SK-N-SH (cell line): ENCODE measurements around the gene MBOAT2. TPM values are rescaled to one million over a fixed set of nuclear protein-coding genes. Genes with fewer than 3 reads are reported as not detected.

ENCODE experiments used
- CTCF ChIA-PET: fragments of 300-600, 350-600 bp; formaldehyde crosslinking; extraction: SDS; loops from one replicate; lab custom pipeline; 2021; lab: Yijun Ruan, JAX
- POLR2A ChIA-PET: fragments of 350-600 bp; sonication (Branson Sonifier 250); formaldehyde crosslinking; extraction: SDS; loops from one replicate; lab custom pipeline; 2020; ENCODE audit warnings: antibody characterized with exemption, inconsistent platforms; lab: Yijun Ruan, JAX
- DNase-seq: peaks from one replicate; pipeline ENCODE4 v3.0.0; 2012
- H2AFZ ChIP-seq: fragments of 200-600 bp; sonication (generic); 2 replicates; pipeline ENCODE4 v1.8.1; 2016; ENCODE audit warnings: antibody characterized with exemption, mild to moderate bottlenecking, low read depth
- H3F3A ChIP-seq: fragments of 200-600 bp; sonication (generic); replicated peaks from 2 replicates; pipeline ENCODE3; 2016; ENCODE audit warnings: antibody characterized with exemption, mild to moderate bottlenecking; ENCODE audit not compliant: insufficient read depth
- H3K27ac ChIP-seq, 2 experiments: fragments of 200-500 bp in 1 of 2; fragments of 200-600 bp in 1 of 2; sonication (Bioruptor generic) in 1 of 2; sonication (generic), shearing (Covaris generic) in 1 of 2; 2 replicates each; pipeline versions ENCODE4 v1.5.1 to v1.6.1; 2014 to 2016; ENCODE audit warnings: low read depth in 2 of 2, inconsistent platforms in 1 of 2, low read length in 1 of 2, mild to moderate bottlenecking in 1 of 2, mixed read lengths in 1 of 2
- H3K27me3 ChIP-seq: fragments of 200-600 bp; sonication (generic), shearing (Covaris generic); 2 replicates; pipeline ENCODE4 v1.6.1; 2016; ENCODE audit warnings: mixed run types; ENCODE audit not compliant: insufficient read depth
- H3K36me3 ChIP-seq, 2 experiments: fragments of 200-500 bp in 1 of 2; fragments of 200-600 bp in 1 of 2; sonication (Bioruptor generic) in 1 of 2; sonication (generic) in 1 of 2; replicated peaks in 1 of 2; 2 replicates each; pipeline versions ENCODE3 to v1.5.1; 2014 to 2016; ENCODE audit warnings: low read length in 1 of 2, mild to moderate bottlenecking in 1 of 2; ENCODE audit not compliant: insufficient read depth in 2 of 2, control insufficient read depth in 1 of 2
- H3K4me1 ChIP-seq, 2 experiments: fragments of 200-500 bp in 1 of 2; fragments of 200-600 bp in 1 of 2; sonication (Bioruptor generic) in 1 of 2; sonication (generic), shearing (Covaris generic) in 1 of 2; 2 replicates each; pipeline versions ENCODE4 v1.5.1 to v1.6.1; 2014 to 2016; ENCODE audit warnings: low read depth in 1 of 2, low read length in 1 of 2, mixed run types in 1 of 2; ENCODE audit not compliant: insufficient read depth in 2 of 2, control insufficient read depth in 1 of 2
- H3K4me2 ChIP-seq: fragments of 200-600 bp; sonication (generic), shearing (Covaris generic); 2 replicates; pipeline ENCODE4 v1.6.1; 2017; ENCODE audit warnings: mixed run types
- H3K4me3 ChIP-seq, 2 experiments: fragments of 200-500 bp in 1 of 2; fragments of 200-600 bp in 1 of 2; sonication (Bioruptor generic) in 1 of 2; sonication (generic), shearing (Covaris generic) in 1 of 2; 2 replicates each; pipeline versions ENCODE4 v1.5.1 to v1.8.1; 2014 to 2016; ENCODE audit warnings: low read depth in 2 of 2, inconsistent platforms in 1 of 2, low read length in 1 of 2, mild to moderate bottlenecking in 1 of 2, mixed read lengths in 1 of 2, moderate library complexity in 1 of 2
- H3K79me2 ChIP-seq: fragments of 200-600 bp; sonication (generic); 2 replicates; pipeline ENCODE4 v1.8.1; 2017; ENCODE audit warnings: mild to moderate bottlenecking; ENCODE audit not compliant: insufficient read depth
- H3K9ac ChIP-seq: fragments of 200-600 bp; sonication (generic); 2 replicates; pipeline ENCODE4 v1.6.1; 2017; ENCODE audit warnings: mixed run types
- H3K9me2 ChIP-seq: fragments of 200-600 bp; sonication (generic); 2 replicates; pipeline ENCODE4 v1.6.1; 2017; ENCODE audit warnings: mixed run types
- H3K9me3 ChIP-seq: fragments of 200-600 bp; sonication (generic); 2 replicates; pipeline ENCODE4 v1.6.1; 2017; ENCODE audit warnings: mixed run types, mild to moderate bottlenecking, moderate library complexity
- H4K20me1 ChIP-seq: fragments of 200-600 bp; sonication (generic); 2 replicates; pipeline ENCODE4 v1.6.1; 2017; ENCODE audit warnings: mild to moderate bottlenecking, mixed run types; ENCODE audit not compliant: insufficient read depth
- ELF1 ChIP-seq: IDR thresholded peaks from 2 replicates; pipeline ENCODE4 v1.4.0; 2012
- EZH2phosphoT487 ChIP-seq: fragments of 200-600 bp; sonication (generic); IDR thresholded peaks from 2 replicates; pipeline ENCODE4 v1.6.1; 2017; ENCODE audit warnings: low read depth, mixed run types, mild to moderate bottlenecking, antibody characterized with exemption, moderate library complexity, borderline replicate concordance
- FOXJ3 ChIP-seq: sonication (generic); formaldehyde crosslinking; IDR thresholded peaks from 2 replicates; pipeline ENCODE4 v1.5.1; 2020; ENCODE audit warnings: mild to moderate bottlenecking, missing genetic modification reagents
- FOXM1 ChIP-seq: IDR thresholded peaks from 2 replicates; pipeline ENCODE4 v1.4.0; 2012; ENCODE audit warnings: low read depth, mild to moderate bottlenecking
- JUND ChIP-seq: IDR thresholded peaks from 2 replicates; pipeline ENCODE4 v1.4.0; 2012
- NFIC ChIP-seq: IDR thresholded peaks from 2 replicates; pipeline ENCODE4 v1.4.0; 2012; ENCODE audit warnings: borderline replicate concordance
- NRF1 ChIP-seq: IDR thresholded peaks from 2 replicates; pipeline ENCODE4 v1.6.1; 2012; ENCODE audit warnings: low read depth, mild to moderate bottlenecking, low read length
- RCOR1 ChIP-seq: fragments of 150-350 bp; IDR thresholded peaks from 2 replicates; pipeline ENCODE4 v1.6.1; 2017; ENCODE audit warnings: antibody characterized with exemption, low read length
- RXRA ChIP-seq: IDR thresholded peaks from 2 replicates; pipeline ENCODE4 v1.4.0; 2012; ENCODE audit warnings: low read depth, mild to moderate bottlenecking, borderline replicate concordance
- SMC3 ChIP-seq: IDR thresholded peaks from 2 replicates; pipeline ENCODE4 v1.6.1; 2012; ENCODE audit warnings: low read depth, low read length, improper control_type of control experiment
- TAF1 ChIP-seq: IDR thresholded peaks from 2 replicates; pipeline ENCODE4 v1.6.1; 2012; ENCODE audit warnings: low read depth, mild to moderate bottlenecking, low read length, moderate library complexity, borderline replicate concordance
- TCF12 ChIP-seq: IDR thresholded peaks from 2 replicates; pipeline ENCODE4 v1.4.0; 2012
- TEAD4 ChIP-seq: IDR thresholded peaks from 2 replicates; pipeline ENCODE4 v1.4.0; 2012; ENCODE audit warnings: mild to moderate bottlenecking, borderline replicate concordance; ENCODE audit not compliant: insufficient read depth
- YY1 ChIP-seq: IDR thresholded peaks from 2 replicates; pipeline ENCODE4 v1.4.0; 2012; ENCODE audit warnings: low read depth, mild to moderate bottlenecking
- WGBS: methylation state at CpG from one replicate; pipeline ENCODE4 v1.1.6; 2017; ENCODE audit warnings: low lambda C conversion rate; 5-methylcytosine and 5-hydroxymethylcytosine counted together
- polyA plus RNA-seq, 3 experiments: library from polyadenylated mRNA; depleted of rRNA; stranded (reverse); fragments of >200 nt; gene quantifications; 2 replicates each; pipeline ENCODE4 v1.2.3, GENCODE V29; 2012
- TF ChIP-seq, protein P1 (sequence below): fragments of 150-350 bp; IDR thresholded peaks from 2 replicates; pipeline ENCODE4 v1.6.1; 2017; ENCODE audit warnings: antibody characterized with exemption, low read length, low read depth, borderline replicate concordance
- TF ChIP-seq, protein P2 (sequence below): IDR thresholded peaks from 2 replicates; pipeline ENCODE4 v1.4.0; 2012; ENCODE audit warnings: low read depth
- TF ChIP-seq, protein P3 (sequence below): fragments of 200-600 bp; sonication (generic); IDR thresholded peaks from 2 replicates; pipeline ENCODE4 v1.6.1; 2017; ENCODE audit warnings: antibody characterized with exemption, mild to moderate bottlenecking, moderate library complexity
- TF ChIP-seq, protein P4 (sequence below): IDR thresholded peaks from 2 replicates; pipeline ENCODE4 v1.4.0; 2012; ENCODE audit warnings: low read depth, borderline replicate concordance
- TF ChIP-seq, protein P5 (sequence below): fragments of 150-350 bp; IDR thresholded peaks from 2 replicates; pipeline ENCODE4 v1.6.1; 2016; ENCODE audit warnings: mild to moderate bottlenecking, low read depth, low read length

Gene MBOAT2
- polyA plus RNA-seq, 1 of the 3 experiments (the other 2 are of a cell fraction) = 33.9 TPM

DNA sequence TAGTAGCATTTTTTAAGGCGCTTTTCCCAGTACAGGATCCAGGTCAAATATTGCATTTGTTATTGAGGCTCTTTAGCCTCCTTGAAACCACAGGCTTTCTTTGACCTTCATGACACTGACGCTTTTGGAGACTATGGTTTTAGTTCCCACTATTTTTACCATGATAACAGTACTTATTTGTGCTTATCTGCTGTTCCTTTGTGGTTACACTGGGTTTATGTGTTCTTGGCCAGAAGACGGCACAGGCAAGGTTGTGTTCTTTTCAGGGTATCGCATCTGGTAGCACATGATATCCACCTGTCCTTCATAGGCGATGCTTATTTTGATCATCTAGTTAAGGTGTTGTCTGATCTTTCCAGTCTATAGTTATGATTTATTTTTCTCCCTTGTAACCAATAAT lies 16.8 kb upstream of the MBOAT2 start (continued):
- TF ChIP-seq, protein P1, sequence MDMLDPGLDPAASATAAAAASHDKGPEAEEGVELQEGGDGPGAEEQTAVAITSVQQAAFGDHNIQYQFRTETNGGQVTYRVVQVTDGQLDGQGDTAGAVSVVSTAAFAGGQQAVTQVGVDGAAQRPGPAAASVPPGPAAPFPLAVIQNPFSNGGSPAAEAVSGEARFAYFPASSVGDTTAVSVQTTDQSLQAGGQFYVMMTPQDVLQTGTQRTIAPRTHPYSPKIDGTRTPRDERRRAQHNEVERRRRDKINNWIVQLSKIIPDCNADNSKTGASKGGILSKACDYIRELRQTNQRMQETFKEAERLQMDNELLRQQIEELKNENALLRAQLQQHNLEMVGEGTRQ = no peak

DNA sequence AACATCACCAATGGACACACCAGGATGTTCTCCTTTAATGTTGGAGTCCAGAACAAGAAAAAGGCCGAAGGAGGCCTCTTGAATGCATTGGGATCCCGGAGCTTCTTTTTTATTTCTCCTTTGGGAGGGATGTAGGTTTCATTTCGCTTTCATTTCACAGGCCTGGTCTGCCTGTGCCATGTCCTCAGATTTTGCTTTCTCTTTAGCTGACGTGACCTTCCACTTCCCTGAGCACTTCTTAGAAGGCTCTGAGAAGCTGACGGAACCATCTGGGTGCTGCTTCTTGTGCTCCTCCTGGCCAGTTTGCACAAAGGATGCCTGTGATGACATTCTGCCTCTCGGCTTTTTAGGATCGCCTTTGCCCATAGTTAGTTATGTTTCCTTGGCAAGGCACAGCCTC lies 15.1 kb upstream of the MBOAT2 start:
- no peak for DNase-seq
- Histone ChIP-seq H3K9me2 (no peaks in the 10 kb centered on the region), H3F3A (no peaks in the 10 kb centered on the region), H3K4me3 (no peak overlapping the region), H3K4me2 (no peak overlapping the region), H3K9me3 (0 out of 2 replicates have a peak, but pooled peaks cover 9% of the 10 kb centered on the region), H3K36me3 (no peaks in the 10 kb centered on the region), H3K27ac (no peak overlapping the region), H2AFZ (peak overlapping the region; percentile 7; the same call in 1 of the 2 replicates), H4K20me1 (no peaks in the 10 kb centered on the region), H3K4me1 (no peaks in the 10 kb centered on the region), H3K79me2 (no peaks in the 10 kb centered on the region), H3K27me3 (no peaks in the 10 kb centered on the region), H3K9ac (no peak overlapping the region)
- TF ChIP-seq TCF12 = no peak
- TF ChIP-seq, protein P2, sequence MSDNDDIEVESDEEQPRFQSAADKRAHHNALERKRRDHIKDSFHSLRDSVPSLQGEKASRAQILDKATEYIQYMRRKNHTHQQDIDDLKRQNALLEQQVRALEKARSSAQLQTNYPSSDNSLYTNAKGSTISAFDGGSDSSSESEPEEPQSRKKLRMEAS = no peak
- TF ChIP-seq NFIC = no peak
- no peak for TF ChIP-seq ELF1
- no peak for TF ChIP-seq TAF1
- TF ChIP-seq, protein P3, sequence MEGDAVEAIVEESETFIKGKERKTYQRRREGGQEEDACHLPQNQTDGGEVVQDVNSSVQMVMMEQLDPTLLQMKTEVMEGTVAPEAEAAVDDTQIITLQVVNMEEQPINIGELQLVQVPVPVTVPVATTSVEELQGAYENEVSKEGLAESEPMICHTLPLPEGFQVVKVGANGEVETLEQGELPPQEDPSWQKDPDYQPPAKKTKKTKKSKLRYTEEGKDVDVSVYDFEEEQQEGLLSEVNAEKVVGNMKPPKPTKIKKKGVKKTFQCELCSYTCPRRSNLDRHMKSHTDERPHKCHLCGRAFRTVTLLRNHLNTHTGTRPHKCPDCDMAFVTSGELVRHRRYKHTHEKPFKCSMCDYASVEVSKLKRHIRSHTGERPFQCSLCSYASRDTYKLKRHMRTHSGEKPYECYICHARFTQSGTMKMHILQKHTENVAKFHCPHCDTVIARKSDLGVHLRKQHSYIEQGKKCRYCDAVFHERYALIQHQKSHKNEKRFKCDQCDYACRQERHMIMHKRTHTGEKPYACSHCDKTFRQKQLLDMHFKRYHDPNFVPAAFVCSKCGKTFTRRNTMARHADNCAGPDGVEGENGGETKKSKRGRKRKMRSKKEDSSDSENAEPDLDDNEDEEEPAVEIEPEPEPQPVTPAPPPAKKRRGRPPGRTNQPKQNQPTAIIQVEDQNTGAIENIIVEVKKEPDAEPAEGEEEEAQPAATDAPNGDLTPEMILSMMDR = no peak
- TF ChIP-seq YY1 = no peak
- TF ChIP-seq NRF1 = no peak
- TF ChIP-seq JUND = no peak
- no peak for TF ChIP-seq FOXJ3 (CRISPR knock-in tag)
- no peak for TF ChIP-seq SMC3
- TF ChIP-seq, protein P4, sequence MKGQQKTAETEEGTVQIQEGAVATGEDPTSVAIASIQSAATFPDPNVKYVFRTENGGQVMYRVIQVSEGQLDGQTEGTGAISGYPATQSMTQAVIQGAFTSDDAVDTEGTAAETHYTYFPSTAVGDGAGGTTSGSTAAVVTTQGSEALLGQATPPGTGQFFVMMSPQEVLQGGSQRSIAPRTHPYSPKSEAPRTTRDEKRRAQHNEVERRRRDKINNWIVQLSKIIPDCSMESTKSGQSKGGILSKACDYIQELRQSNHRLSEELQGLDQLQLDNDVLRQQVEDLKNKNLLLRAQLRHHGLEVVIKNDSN = no peak
- POLR2A ChIA-PET = no interaction called here
- WGBS = 89% methylated on average over 7 of the region's 7 CpGs
- CTCF ChIA-PET = interaction anchor here (0.9 to 1.3 kb wide), 2 partner anchors 11 to 13 kb away, joined by 3 read pairs; no protein-coding TSS in a partner anchor

DNA sequence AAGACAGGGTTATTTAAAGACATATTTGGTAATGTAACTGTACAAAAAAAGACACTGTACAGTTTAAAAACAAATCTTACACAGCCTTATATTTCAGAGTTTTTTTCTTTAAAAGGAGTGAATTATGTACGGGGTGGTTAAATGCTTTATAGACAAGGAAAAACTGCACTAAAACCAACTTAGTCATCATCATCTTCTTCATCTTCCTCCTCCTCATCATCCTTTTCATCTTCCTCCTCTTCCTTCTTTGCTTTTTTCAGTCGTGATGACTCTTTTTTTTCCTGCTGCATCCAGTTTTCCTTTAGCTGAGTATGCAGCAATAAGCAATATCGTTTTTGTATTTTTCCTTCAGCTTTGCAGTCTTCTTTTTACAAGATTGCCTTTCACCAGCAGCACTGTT lies 14.6 kb upstream of the MBOAT2 start:
- H4K20me1 ChIP-seq = no peaks in the 10 kb centered on the region
- H3K36me3 ChIP-seq = no peaks in the 10 kb centered on the region
- H3K9ac ChIP-seq = no peak overlapping the region
- no peaks in the 10 kb centered on the region for H3K4me1 ChIP-seq
- no peaks in the 10 kb centered on the region for H3K9me2 ChIP-seq
- CTCF ChIA-PET = interaction anchor here (0.7 to 1.3 kb wide), 2 partner anchors 12 to 1755 kb away, joined by 3 read pairs; no protein-coding TSS in a partner anchor
- peak overlapping the region; percentile 7; the same call in 1 of the 2 replicates for H2AFZ ChIP-seq
- H3F3A ChIP-seq = no peaks in the 10 kb centered on the region
- no peak overlapping the region for H3K27ac ChIP-seq
- no peak overlapping the region for H3K4me2 ChIP-seq
- no peak for DNase-seq
- no peaks in the 10 kb centered on the region for H3K79me2 ChIP-seq
- no peaks in the 10 kb centered on the region for H3K27me3 ChIP-seq
- POLR2A ChIA-PET = no interaction called here
- H3K9me3 ChIP-seq = 0 out of 2 replicates have a peak, but pooled peaks cover 9% of the 10 kb centered on the region
- H3K4me3 ChIP-seq = no peak overlapping the region
- 85% methylated on average over 3 of the region's 3 CpGs for WGBS
- no peak for TF ChIP-seq NFIC
- TF ChIP-seq, protein P5, sequence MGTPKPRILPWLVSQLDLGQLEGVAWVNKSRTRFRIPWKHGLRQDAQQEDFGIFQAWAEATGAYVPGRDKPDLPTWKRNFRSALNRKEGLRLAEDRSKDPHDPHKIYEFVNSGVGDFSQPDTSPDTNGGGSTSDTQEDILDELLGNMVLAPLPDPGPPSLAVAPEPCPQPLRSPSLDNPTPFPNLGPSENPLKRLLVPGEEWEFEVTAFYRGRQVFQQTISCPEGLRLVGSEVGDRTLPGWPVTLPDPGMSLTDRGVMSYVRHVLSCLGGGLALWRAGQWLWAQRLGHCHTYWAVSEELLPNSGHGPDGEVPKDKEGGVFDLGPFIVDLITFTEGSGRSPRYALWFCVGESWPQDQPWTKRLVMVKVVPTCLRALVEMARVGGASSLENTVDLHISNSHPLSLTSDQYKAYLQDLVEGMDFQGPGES = no peak
- TF ChIP-seq, protein P3 = no peak
- TF ChIP-seq TEAD4 = no peak
- no peak for TF ChIP-seq JUND
- TF ChIP-seq FOXJ3 (CRISPR knock-in tag) = no peak
- no peak for TF ChIP-seq EZH2phosphoT487
- no peak for TF ChIP-seq RCOR1
- TF ChIP-seq FOXM1 = no peak
- no peak for TF ChIP-seq RXRA
